ENCODE data around the gene CCDC61.

Gene CCDC61

DNA sequence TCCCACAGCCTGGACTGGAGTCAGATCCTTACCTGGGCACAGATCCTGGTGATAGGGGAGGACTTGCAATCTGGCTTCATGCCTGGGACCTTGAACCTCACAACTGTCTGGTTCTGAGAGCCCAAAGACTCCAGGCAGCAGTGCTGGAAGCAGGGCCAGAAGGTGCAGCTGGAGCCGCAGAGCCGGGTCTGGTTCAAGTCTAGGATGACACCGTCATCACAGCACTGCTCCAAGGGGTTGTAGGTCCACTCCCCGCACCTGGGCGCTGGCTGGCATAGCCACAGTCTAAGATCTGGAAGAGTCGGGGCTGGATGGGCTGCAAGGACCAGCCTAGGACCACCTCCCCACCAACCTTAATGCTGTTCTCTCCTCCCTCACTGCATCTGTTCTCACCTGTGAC is 44.9 kb downstream of the CCDC61 start:
- DNase-seq (ENCODE audit: low read depth in 3 of 3): no peak

- DNase-seq (ENCODE audit: low read depth in 3 of 3): no peak
Measured at GRCh38 chr19:46040952-46041500, 45.8 kb downstream of the CCDC61 start, which contains the start of gene IGFL4. Gene IGFL4, minus strand, starts transcription at chr19:46041002. Its CDS starts 40 bp downstream, at chr19:46040962.

DNA sequence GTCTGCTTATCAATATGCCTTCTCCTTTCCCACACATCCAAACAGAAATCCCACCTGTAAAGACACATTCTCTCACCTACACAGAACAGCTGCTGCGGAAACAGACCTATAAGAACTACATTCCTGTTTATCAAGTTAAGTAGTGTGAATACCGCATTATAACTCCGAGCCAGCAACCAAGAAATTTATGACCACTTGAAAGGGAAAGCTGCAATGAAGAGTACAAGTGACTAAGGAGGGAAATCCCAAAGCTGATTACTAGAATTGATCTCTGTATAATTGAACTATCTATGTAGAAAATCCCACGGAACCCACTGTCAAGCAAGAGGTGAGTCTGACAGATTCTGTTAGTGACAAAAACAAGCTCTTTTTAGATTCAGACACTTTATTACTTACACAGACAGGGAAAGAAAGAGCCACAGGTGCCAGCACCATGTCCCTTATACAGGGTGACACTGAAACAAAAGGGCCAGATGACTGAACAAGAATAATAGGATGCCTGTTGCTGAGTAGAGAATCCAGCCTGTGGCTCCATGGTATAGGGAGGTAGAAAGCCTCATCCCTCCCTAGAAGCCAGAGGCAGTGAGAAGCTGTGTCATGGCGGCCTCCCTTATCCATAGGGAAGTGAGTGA is 47.1 kb downstream of the CCDC61 start:
- DNase-seq (ENCODE audit: low read depth in 3 of 3): no peak

- no peak for DNase-seq (ENCODE audit: low read depth in 3 of 3)
Measured at GRCh38 chr19:46043519-46043918, 48.3 kb downstream of the CCDC61 start.

DNA sequence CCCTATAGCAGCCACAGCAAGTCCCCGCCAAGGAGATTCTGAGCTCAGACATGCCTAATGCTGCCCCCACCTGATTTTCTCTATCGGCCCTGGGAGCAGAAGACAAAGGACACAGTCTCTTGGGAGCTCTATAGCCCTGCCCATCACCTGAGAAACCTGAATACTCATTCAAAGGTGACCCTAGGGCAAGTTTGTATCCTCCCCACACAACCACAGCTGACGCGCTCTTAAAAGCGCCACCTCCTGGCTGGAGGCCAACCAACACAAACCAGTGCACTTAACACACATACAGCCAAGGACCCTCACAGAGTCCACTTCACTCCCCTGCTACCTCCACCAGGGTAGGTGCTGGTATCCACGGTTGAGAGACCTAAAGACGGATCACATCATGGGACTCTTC is 54.3 kb downstream of the CCDC61 start:
- DNase-seq (ENCODE audit: low read depth in 3 of 3): no peak

DNA sequence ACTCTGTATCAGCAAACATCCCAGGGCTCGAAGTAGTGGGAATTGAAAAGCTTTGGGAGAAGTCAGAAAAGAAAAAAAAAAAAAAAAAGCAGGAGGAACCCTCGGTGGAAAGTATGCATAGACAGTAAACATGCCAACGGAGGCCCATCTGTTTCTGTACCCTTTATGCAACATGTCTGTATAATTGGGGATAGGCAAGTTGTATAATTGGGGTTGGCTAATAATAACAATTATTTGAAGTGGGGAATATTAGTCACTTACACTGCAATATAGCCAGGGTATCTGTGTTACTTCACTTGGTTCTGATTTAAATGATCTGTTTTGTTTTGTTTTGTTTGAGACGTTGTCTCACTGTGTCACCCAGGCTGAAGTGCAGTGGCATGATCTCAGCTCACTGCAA is 57.6 kb downstream of the CCDC61 start:
- DNase-seq (ENCODE audit: low read depth in 3 of 3): no peak

- no peak for DNase-seq (ENCODE audit: low read depth in 3 of 3)
Measured at GRCh38 chr19:46056536-46056935, 61.3 kb downstream of the CCDC61 start.

GRCh38 chr19:46058778-46059177 is 63.5 kb downstream of the CCDC61 start:
- DNase-seq (ENCODE audit: low read depth in 3 of 3): no peak

GRCh38 chr19:46060012-46060411 is 64.7 kb downstream of the CCDC61 start:
- DNase-seq (ENCODE audit: low read depth in 3 of 3): no peak

DNA sequence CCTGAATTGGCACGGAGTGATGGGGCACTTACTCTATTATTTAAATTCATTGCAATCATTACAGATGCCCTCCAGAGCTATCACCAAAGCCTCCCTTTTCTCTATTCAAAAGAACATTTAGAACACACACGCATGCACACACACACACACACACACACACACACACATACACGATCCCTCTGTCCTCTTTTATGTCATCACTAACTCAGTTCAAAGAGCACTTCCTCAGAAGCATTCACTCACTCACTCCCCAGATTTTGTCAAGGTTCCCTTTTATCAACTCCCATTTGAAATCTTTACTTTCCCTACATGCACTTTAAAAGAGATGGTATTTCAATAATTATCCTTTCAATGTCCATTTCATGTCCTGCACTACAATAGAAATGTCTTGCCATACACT is 67.9 kb downstream of the CCDC61 start:
- DNase-seq (ENCODE audit: low read depth in 3 of 3): no peak

DNA sequence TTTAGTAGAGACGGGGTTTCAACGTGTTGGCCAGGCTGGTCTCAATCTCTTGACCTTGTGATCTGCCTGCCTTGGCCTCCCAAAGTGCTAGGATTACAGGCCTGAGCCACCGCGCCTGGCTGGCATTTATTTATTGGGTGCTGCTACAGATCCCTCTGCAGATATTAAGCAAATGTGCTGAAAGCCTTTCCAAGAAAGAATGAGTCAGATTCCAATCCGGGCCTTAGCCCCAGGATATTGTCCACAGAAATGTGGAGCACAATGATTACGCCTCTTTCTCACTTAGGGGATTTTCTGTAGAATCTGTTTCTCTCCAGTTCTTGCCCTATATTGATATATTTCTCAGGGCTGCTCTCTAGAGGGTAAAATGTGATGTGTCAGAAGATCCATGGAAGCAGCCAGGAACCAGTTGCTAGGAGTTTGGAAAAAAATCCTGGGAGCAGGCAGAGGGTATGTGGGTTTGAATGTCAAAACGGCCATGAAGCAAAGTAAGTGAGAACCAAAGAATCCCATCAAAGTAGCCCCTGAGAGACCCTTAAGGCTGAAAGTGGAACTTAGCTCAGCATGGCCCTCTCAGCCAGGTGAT is 70.3 kb downstream of the CCDC61 start:
- no peak for DNase-seq (ENCODE audit: low read depth in 3 of 3)

DNA sequence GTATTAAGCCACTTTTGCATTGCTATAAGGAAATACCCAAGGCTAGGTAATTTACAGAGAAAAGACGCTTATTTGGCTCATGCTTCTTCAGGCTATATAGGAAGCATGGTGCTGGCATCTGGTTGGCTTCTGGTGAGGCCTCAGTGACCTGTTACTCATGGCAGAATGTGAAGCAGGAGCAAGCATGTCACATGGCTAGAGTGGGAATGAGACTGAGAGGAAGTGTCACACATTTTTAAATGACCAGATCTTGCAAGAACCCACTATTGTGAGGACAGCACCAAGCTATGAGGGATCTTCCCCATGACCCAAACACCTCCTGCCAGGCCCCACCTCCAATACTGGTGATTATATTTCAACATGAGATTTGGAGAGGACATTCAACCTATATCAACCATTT is 71.2 kb downstream of the CCDC61 start:
- DNase-seq (ENCODE audit: low read depth in 3 of 3): no peak

DNA sequence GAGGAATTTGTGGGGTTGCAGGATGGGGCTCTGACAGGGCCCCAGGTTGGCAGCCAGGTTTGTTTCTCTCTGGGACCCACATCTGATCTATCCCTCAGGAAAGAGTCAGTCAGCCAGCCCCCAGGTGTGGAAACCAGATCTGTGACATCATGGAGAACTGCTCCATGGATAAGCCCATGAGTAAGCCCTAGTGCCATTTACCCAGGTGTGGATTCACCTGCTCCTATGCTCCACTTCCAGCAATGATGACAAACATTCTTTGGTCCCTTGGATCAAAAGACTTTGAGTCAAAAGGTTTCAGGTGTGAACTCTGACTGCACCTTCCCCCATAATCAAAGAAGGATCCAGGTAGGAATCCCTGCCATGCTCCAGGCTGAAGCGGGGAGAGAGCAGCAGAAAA is 72.4 kb downstream of the CCDC61 start:
- DNase-seq (ENCODE audit: low read depth in 3 of 3): no peak
